GM12873 (cell line): Measurements from ENCODE around the gene EXOSC9.

ENCODE experiments used
- TF ChIP-seq, protein P1 (sequence below): IDR thresholded peaks from 2 replicates; pipeline ENCODE4 v1.5.1; 2012; ENCODE audit warnings: low read depth, mild to moderate bottlenecking, moderate library complexity, low read length, control low read depth; ENCODE audit not compliant: insufficient read depth; ENCODE audit errors: missing control alignments

The EXOSC9 gene

DNA sequence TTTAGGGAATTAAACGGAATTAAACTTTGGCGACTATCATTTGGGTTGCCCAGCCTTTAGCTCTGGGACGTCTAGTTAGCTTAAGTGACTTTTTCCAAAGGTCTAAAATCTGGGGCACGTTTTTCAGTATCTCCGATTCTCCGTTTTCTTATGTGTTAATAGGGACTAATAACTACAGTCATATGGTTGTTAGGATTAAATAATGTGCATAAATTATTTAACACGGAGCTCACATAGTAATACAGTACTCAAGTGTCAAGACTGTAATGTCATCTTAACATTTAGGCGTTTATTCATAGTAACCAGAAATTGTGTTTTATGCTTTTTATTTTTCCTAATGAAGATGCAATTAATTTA, 23.0 kb downstream of the EXOSC9 start:
- TF ChIP-seq, protein P1, sequence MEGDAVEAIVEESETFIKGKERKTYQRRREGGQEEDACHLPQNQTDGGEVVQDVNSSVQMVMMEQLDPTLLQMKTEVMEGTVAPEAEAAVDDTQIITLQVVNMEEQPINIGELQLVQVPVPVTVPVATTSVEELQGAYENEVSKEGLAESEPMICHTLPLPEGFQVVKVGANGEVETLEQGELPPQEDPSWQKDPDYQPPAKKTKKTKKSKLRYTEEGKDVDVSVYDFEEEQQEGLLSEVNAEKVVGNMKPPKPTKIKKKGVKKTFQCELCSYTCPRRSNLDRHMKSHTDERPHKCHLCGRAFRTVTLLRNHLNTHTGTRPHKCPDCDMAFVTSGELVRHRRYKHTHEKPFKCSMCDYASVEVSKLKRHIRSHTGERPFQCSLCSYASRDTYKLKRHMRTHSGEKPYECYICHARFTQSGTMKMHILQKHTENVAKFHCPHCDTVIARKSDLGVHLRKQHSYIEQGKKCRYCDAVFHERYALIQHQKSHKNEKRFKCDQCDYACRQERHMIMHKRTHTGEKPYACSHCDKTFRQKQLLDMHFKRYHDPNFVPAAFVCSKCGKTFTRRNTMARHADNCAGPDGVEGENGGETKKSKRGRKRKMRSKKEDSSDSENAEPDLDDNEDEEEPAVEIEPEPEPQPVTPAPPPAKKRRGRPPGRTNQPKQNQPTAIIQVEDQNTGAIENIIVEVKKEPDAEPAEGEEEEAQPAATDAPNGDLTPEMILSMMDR = no peak

DNA sequence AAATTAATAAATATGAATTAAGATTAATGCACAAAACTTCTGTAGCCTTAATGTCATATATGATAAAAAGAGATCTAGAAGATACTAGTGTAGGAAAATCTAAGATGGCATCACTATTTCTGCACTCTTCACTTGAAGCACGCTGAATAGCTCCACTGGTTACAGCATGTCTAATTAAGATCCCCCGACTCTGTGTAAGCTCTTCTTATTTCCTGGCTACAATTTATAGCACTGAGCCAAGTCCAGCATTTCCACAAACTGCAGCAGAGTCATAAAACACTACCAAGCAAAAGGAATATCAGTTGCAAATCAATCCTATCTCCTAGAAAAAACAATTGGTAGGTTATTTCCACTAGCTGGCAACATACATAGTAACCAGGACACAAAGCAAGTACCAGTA, 23.8 kb downstream of the EXOSC9 start:
- TF ChIP-seq, protein P1 = no peak

DNA sequence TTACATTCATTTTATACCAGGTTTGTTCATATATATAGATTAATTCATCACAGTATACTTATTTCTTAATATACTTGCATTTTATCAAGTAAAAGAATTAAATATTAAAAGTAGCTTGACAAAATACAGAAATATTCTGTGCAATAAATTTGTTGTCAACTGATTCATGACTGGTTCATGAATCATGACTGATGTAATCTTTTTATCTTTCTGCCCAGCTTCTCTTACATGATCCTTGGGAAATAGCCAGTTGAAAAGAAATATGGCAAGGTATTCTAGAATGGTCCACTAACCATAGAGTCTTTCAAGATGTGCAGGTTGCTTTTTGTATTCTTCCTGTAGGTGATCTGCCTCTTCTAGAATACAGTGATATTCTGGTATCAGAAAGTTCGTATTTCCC, 26.7 kb downstream of the EXOSC9 start:
- TF ChIP-seq, protein P1 = no peak

DNA sequence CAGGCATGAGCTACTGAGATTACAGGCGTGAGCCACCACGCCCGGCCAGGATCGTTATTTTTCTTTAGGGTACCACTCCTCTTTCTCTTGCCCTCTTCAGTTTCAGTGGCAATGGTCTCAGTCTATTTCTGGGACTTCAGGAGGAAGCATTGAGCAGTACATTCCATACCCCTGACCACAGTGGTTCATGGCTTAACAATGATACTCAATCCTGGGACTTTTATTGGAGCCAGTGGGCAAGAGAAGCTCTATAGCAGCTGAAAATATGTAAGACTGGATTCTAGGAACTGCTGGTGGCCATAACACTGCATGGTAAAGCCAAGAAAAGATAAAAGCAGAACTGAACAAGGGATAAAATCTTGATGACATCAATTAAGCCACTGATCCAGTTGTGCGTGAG, 28.4 kb downstream of the EXOSC9 start:
- TF ChIP-seq, protein P1 = no peak

DNA sequence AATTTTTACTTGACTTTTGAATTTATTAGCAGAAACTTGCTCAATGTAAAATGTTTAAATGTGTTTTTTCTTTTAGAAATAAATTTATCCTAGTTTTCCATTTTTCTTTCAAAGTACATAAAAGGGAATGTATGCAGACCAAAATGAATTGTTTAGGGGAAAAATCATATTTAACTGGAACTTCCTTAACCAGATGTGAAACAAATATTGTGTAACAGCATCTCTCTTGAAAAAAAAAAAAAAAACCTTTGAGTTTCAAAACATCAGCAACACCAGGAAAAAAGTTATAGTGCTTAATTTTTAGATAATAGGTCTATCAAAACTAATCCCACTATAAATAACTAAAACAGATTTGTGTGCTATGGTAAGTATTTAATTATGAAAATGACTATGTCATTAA, 37.0 kb downstream of the EXOSC9 start:
- TF ChIP-seq, protein P1 = no peak

DNA sequence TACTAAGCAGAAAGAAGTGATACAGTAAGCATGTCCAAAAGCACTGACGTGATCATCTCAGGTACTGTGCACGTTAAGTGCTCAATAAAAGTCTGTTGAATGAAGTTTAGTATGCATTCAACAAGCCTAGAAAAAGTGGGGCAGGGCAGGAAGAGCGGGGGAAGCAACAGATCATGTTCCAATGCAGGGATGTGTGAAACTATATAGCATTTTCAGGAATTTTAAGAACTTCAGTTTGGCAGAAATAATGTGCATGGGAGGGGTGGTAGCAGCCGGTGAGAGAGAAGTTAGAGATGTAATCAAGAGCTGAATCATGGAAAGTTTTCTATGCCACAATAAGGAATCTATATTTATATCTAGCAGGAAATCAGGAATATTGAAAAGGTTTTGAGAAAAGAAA, 41.7 kb downstream of the EXOSC9 start:
- TF ChIP-seq, protein P1 = no peak

DNA sequence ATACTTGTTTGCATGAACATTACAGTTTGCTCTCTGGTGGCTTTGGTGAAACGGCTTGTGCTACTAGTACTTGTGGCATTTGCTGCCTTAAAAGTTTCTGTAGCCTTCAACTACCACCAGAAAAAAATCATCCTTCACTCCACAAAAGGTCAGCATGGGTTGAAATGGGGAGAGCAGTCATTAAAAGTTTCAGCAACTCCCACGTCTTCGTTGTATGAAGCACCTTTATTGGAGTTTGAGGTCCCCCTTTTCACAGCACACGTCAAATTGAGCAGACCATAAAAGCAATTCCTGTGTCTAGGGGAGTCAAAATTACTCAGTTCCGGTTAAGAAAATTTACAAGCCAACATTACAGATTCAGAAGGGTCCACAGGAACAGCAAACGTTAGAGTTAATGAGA, 45.5 kb downstream of the EXOSC9 start:
- TF ChIP-seq, protein P1 = no peak

DNA sequence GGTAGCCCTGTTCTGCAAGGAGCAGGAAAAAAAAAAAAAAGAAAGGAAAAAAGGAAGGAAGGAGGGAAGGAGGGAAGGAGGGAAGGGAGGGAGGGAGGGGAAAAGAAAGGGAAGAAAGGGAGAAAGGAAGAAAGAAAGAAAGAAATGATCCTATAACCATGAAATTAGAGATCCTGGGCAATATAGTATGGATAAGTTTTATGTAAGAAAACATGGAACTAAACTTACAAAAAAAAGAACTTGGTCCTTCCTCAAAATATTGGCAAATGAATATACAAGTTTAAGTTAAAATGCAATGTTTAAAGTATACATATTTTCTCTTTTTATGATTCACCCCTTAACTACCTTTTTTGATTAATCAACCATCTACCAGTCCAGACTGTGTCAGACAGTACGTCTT, 50.2 kb downstream of the EXOSC9 start:
- TF ChIP-seq, protein P1 = no peak
